NCI-H774 (cell line): Measurements from ENCODE around the gene ZNF337.
"Not testable (repeated sequence)": the region's sequence is repeated elsewhere in the genome, so short reads cannot be mapped to it uniquely, and the experiment has no call there.

Experiments
- DNase-seq: peaks from one replicate; lab custom pipeline; 2025; lab: John Stamatoyannopoulos, UW

ZNF337 gene

GRCh38 chr20:25696371-25697131 lies at the start of gene ZNF337:
Gene ZNF337 (minus strand): TSS chr20:25696853. CDS start chr20:25686417, 10,436 bp downstream.
- DNase-seq = peak; percentile 94

- DNase-seq = no peak
Measured at GRCh38 chr20:25745738-25746137, 49.1 kb upstream of the ZNF337 start.

GRCh38 chr20:25745100-25745499 lies 48.4 kb upstream of the ZNF337 start:
- DNase-seq = no peak

- DNase-seq = no peak
Measured at GRCh38 chr20:25744261-25744660, 47.6 kb upstream of the ZNF337 start.

- DNase-seq = no peak
Measured at GRCh38 chr20:25741088-25741487, 44.4 kb upstream of the ZNF337 start.

GRCh38 chr20:25739615-25740320 lies 43.1 kb upstream of the ZNF337 start:
- no peak for DNase-seq

GRCh38 chr20:25738198-25738597 lies 41.5 kb upstream of the ZNF337 start:
- no peak for DNase-seq

GRCh38 chr20:25733903-25734302 lies 37.2 kb upstream of the ZNF337 start:
- DNase-seq = no peak

GRCh38 chr20:25730862-25731261 lies 34.2 kb upstream of the ZNF337 start:
- no peak for DNase-seq

- DNase-seq = no peak
Measured at GRCh38 chr20:25726357-25726756, 29.7 kb upstream of the ZNF337 start.

- no peak for DNase-seq
Measured at GRCh38 chr20:25725639-25726038, 29.0 kb upstream of the ZNF337 start.

GRCh38 chr20:25723975-25724374 lies 27.3 kb upstream of the ZNF337 start:
- no peak for DNase-seq

GRCh38 chr20:25720285-25720684 lies 23.6 kb upstream of the ZNF337 start:
- DNase-seq = no peak

GRCh38 chr20:25718896-25719809 lies 22.5 kb upstream of the ZNF337 start:
- DNase-seq = not testable (repeated sequence)

GRCh38 chr20:25707695-25708094 lies 11.0 kb upstream of the ZNF337 start:
- no peak for DNase-seq

- DNase-seq = no peak
Measured at GRCh38 chr20:25706793-25707192, 10.1 kb upstream of the ZNF337 start.

GRCh38 chr20:25705830-25706351 lies 9.2 kb upstream of the ZNF337 start:
- no peak for DNase-seq

- not testable (repeated sequence) for DNase-seq
Measured at GRCh38 chr20:25704303-25704702, 7.7 kb upstream of the ZNF337 start.

GRCh38 chr20:25700835-25701234 lies 4.2 kb upstream of the ZNF337 start:
- not testable (repeated sequence) for DNase-seq

GRCh38 chr20:25699914-25700313 lies 3.3 kb upstream of the ZNF337 start:
- no peak for DNase-seq

GRCh38 chr20:25697132-25697446 lies 436 bp upstream of the ZNF337 start:
- no peak for DNase-seq
